ENCODE results near the gene PEA15. TPM values are rescaled to one million over a fixed set of nuclear protein-coding genes. Genes with fewer than 3 reads are reported as not detected.

The PEA15 gene
- total RNA-seq, 1 donor from 2014 or later: 325 TPM

DNA sequence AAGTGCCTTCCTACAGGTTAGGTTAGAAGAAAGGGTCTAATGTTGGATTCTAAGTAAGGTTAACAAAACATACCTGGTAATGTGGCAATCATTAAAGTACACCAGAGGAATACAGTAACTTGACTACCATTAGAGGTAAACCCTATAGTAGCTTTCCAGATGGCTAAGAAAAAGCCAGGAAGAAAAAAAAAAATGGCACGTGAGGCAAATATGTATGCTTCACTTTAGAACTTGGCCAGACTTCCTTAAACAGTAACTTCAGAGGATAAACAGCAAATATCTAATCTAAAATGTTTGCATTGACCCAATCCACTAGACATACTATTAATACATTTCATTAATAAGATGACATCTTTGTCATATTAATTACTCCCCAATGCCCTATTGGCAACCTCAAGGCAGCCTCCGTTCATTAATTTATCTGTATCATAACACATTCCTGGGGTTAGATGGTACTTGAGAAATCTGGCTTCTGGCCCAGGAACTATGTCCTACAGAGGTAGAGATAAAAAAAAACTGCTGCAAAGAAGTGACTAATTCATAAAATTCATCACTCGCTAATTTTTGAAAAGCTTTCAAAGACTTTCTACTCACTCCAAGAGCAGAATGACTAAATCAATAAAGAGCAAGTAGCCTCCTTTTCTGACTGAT is 51.3 kb downstream of the PEA15 start:
- H3K27me3 Mint-ChIP-seq (ENCODE audit: low read depth): no peaks in the 10 kb centered on the region
- DNase-seq (ENCODE audit: low spot score): no peak
- peaks cover 2% of the 10 kb centered on the region for H3K36me3 Mint-ChIP-seq (ENCODE audit: low read depth)
- H3K27ac Mint-ChIP-seq (ENCODE audit: unreplicated experiment): peak overlapping the region; percentile 57
- H3K4me1 Mint-ChIP-seq (ENCODE audit: low read depth): peaks cover 60% of the 10 kb centered on the region
- TF ChIP-seq, protein P1, sequence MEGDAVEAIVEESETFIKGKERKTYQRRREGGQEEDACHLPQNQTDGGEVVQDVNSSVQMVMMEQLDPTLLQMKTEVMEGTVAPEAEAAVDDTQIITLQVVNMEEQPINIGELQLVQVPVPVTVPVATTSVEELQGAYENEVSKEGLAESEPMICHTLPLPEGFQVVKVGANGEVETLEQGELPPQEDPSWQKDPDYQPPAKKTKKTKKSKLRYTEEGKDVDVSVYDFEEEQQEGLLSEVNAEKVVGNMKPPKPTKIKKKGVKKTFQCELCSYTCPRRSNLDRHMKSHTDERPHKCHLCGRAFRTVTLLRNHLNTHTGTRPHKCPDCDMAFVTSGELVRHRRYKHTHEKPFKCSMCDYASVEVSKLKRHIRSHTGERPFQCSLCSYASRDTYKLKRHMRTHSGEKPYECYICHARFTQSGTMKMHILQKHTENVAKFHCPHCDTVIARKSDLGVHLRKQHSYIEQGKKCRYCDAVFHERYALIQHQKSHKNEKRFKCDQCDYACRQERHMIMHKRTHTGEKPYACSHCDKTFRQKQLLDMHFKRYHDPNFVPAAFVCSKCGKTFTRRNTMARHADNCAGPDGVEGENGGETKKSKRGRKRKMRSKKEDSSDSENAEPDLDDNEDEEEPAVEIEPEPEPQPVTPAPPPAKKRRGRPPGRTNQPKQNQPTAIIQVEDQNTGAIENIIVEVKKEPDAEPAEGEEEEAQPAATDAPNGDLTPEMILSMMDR (IDR thresholded peaks at IDR 0.05): no peak
- H3K9me3 Mint-ChIP-seq (ENCODE audit: low read depth): no peaks in the 10 kb centered on the region
- H3K4me3 Mint-ChIP-seq (ENCODE audit: unreplicated experiment): no peak overlapping the region

DNA sequence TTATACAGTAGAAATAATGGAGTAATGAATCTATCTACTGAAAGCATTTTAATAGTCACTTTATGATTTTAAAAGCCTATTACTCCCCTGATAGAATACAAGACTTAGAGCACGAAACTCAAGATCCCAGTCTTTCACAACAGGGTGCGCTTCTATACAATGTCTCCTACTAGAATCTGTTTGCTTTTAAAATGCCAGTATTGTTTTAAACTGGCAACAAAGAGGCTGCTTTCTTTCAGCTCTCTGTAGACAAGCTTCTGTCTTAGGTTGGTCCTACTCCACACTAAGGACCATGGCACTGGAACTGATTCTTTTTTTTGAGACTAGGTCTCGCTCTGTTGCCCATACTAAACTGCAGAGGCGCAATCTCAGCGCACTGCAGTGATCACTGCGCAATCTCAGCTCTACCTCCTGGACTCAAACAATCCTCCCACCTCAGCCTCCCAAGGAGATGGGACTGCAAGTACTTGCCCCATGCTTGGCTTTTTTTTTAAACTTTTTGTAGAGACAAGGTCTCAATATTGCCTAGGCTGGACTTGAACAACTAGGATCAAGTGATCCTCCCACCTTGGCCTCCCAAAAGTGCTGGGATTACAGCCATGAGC is 52.3 kb downstream of the PEA15 start:
- no peak overlapping the region for H3K4me3 Mint-ChIP-seq (ENCODE audit: unreplicated experiment)
- TF ChIP-seq, protein P1 (IDR thresholded peaks at IDR 0.05): no peak
- peaks cover 2% of the 10 kb centered on the region for H3K36me3 Mint-ChIP-seq (ENCODE audit: low read depth)
- H3K27me3 Mint-ChIP-seq (ENCODE audit: low read depth): no peaks in the 10 kb centered on the region
- no peak for DNase-seq (ENCODE audit: low spot score)
- H3K4me1 Mint-ChIP-seq (ENCODE audit: low read depth): peaks cover 59% of the 10 kb centered on the region
- no peak overlapping the region for H3K27ac Mint-ChIP-seq (ENCODE audit: unreplicated experiment)
- H3K9me3 Mint-ChIP-seq (ENCODE audit: low read depth): no peaks in the 10 kb centered on the region

DNA sequence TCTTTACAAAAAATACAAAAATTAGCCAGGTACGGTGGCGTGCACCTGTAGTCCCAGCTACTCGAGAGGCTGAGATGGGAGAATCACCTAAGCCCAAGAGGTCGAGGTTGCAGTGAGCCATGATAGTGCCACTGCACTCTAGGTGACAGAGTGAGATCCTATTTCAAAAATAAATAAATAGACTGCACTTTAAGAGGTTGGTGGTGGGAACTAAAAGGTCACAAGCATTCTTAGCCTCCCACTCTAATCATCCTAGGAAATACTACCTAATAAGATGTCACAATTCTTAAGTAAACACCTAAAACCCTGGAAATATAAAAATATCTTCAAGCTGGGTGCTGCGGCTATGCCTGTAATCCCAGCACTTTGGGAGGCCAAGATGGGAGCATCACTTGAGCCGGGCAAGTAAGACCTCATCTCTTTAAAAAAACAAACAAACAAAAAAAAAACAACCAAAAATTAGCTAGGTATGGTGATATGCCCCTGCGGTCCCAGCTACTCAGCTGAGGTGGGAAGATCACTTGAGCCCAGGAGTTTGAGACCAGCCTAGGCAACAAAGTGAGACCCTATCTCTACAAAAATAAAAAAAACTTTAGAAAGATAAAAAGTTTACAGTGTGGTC is 53.1 kb downstream of the PEA15 start:
- H3K4me1 Mint-ChIP-seq (ENCODE audit: low read depth): peaks cover 64% of the 10 kb centered on the region
- no peaks in the 10 kb centered on the region for H3K27me3 Mint-ChIP-seq (ENCODE audit: low read depth)
- no peaks in the 10 kb centered on the region for H3K9me3 Mint-ChIP-seq (ENCODE audit: low read depth)
- H3K36me3 Mint-ChIP-seq (ENCODE audit: low read depth): no peaks in the 10 kb centered on the region
- H3K4me3 Mint-ChIP-seq (ENCODE audit: unreplicated experiment): no peak overlapping the region
- DNase-seq (ENCODE audit: low spot score): no peak
- no peak overlapping the region for H3K27ac Mint-ChIP-seq (ENCODE audit: unreplicated experiment)
- TF ChIP-seq, protein P1 (IDR thresholded peaks at IDR 0.05): no peak

DNA sequence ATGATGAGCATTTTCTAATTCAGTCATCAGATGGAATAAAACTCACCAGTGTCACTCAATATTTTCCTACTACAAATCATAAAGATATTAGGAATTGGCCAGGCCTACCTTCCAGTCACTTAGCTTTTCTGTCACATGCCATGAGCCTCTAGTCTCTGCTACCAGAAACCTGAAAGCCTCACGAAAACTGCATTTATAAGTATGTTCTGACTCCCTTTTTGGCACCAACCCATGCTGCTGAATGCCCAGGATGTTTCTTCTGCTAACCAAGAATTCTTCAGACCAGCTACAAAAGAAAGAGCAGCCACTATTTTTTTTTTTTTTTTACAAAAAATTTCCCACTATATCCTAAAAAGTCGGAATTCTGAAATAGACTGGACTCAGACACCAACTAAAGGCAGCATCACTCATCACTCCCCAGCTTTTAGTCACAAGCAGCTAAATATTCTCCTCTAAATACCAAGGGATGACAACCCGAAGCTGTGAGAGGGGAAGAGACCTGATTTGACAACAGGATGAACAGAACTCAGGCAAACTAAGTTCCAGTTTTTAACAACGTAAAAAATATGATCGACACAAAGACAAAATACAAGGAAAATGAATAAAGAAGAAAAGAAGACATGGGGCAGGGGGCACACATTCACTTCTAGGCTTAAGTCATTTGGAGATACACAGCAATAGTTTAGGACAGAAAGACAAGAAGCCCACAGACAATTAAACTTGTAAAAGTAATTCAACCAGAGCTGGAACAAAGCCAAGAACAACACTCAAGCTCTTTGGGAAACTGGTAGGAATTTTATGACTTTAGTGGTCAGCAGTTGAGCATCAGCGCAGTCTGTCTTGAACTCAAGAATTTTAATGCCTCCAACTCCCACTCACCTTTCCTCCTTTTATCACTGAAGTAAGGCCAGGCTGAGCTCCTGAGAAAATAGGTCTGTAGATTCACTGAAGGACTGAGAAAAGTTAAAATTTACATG is 55.5 kb downstream of the PEA15 start:
- TF ChIP-seq, protein P1 (IDR thresholded peaks at IDR 0.05): no peak
- no peaks in the 10 kb centered on the region for H3K27me3 Mint-ChIP-seq (ENCODE audit: low read depth)
- peak overlapping the region; percentile 95 for H3K27ac Mint-ChIP-seq (ENCODE audit: unreplicated experiment)
- H3K4me1 Mint-ChIP-seq (ENCODE audit: low read depth): peaks cover 67% of the 10 kb centered on the region
- H3K9me3 Mint-ChIP-seq (ENCODE audit: low read depth): no peaks in the 10 kb centered on the region
- H3K4me3 Mint-ChIP-seq (ENCODE audit: unreplicated experiment): peak overlapping the region; percentile 97
- DNase-seq (ENCODE audit: low spot score): no peak
- no peaks in the 10 kb centered on the region for H3K36me3 Mint-ChIP-seq (ENCODE audit: low read depth)

DNA sequence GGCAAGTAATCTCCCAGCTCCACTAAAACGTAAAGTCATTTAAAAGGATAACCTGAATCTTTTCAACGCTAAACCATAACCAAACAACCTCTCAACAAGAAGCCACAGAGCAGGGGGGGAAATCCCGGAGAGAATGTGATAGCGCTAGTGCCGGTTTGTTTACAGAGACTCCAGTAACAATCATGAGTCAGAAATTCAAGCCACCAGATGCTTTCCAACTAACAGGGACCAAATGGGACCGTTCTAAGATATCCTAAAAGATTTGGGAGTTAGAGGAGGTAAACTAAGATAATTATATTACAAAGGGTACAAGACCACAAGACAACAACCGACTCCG is 56.3 kb downstream of the PEA15 start:
- Mint-ChIP-seq H3K36me3 (ENCODE audit: low read depth) (no peaks in the 10 kb centered on the region), H3K9me3 (ENCODE audit: low read depth) (no peaks in the 10 kb centered on the region), H3K4me3 (ENCODE audit: unreplicated experiment) (peak overlapping the region; percentile 97), H3K4me1 (ENCODE audit: low read depth) (peaks cover 59% of the 10 kb centered on the region), H3K27ac (ENCODE audit: unreplicated experiment) (peak overlapping the region; percentile 95), H3K27me3 (ENCODE audit: low read depth) (peaks cover 1% of the 10 kb centered on the region)
- TF ChIP-seq, protein P1 (IDR thresholded peaks at IDR 0.05): no peak
- no peak for DNase-seq (ENCODE audit: low spot score)
